Neural cell (in vitro differentiated cells): ENCODE measurements around the gene CFAP43. TPM values are rescaled to one million over a fixed set of nuclear protein-coding genes. Genes with fewer than 3 reads are reported as not detected.

Experiments
- H2AFZ ChIP-seq: fragments of 200-600, 300-800 bp; sonication (generic), shearing (Covaris generic); 2 replicates; pipeline ENCODE4 v1.6.0; 2014; ENCODE audit warnings: low read depth, mild to moderate bottlenecking, antibody characterized with exemption, low read length, moderate library complexity
- H3F3A ChIP-seq: fragments of 200-600 bp; shearing (Covaris generic); 2 replicates; pipeline ENCODE4 v1.6.1; 2016; ENCODE audit warnings: mild to moderate bottlenecking, moderate library complexity, mixed read lengths, antibody characterized with exemption, low read length; ENCODE audit not compliant: insufficient read depth, poor library complexity, severe bottlenecking
- H3K27ac ChIP-seq: fragments of 200-600, 300-800 bp; sonication (generic), shearing (Covaris generic); 2 replicates; pipeline ENCODE4 v1.5.1; 2014; ENCODE audit warnings: mild to moderate bottlenecking, low read length, moderate library complexity
- H3K27me3 ChIP-seq: fragments of 300-800, 200-600 bp; sonication (generic), shearing (Covaris generic); 2 replicates; pipeline ENCODE4 v1.6.0; 2014; ENCODE audit warnings: mild to moderate bottlenecking, low read depth, low read length, moderate library complexity; ENCODE audit not compliant: insufficient read depth
- H3K36me3 ChIP-seq: fragments of 300-800, 200-600 bp; sonication (generic), shearing (Covaris generic); 2 replicates; pipeline ENCODE4 v1.5.1; 2014; ENCODE audit warnings: mild to moderate bottlenecking, antibody characterized with exemption, low read length, moderate library complexity; ENCODE audit not compliant: insufficient read depth
- H3K4me2 ChIP-seq: fragments of 300-800, 200-600 bp; sonication (generic), shearing (Covaris generic); 2 replicates; pipeline ENCODE4 v1.6.0; 2014; ENCODE audit warnings: mild to moderate bottlenecking, low read length
- H3K4me3 ChIP-seq: fragments of 300-800, 200-600 bp; sonication (generic), shearing (Covaris generic); 2 replicates; pipeline ENCODE4 v1.5.1; 2014; ENCODE audit warnings: mild to moderate bottlenecking, low read length, moderate library complexity
- H3K79me2 ChIP-seq: fragments of 200-600 bp; shearing (Covaris generic); replicated peaks from 2 replicates; pipeline ENCODE4 v1.6.0; 2014; ENCODE audit warnings: mild to moderate bottlenecking, low read length, moderate library complexity; ENCODE audit not compliant: insufficient read depth
- H3K9ac ChIP-seq: fragments of 300-800, 200-600 bp; sonication (generic), shearing (Covaris generic); 2 replicates; pipeline ENCODE4 v1.6.1; 2016; ENCODE audit warnings: mild to moderate bottlenecking, low read length, mixed read lengths
- H3K9me2 ChIP-seq: fragments of 200-600 bp; shearing (Covaris generic); 2 replicates; pipeline ENCODE4 v1.6.1; 2016; ENCODE audit warnings: mild to moderate bottlenecking, low read length, mixed read lengths; ENCODE audit not compliant: insufficient read depth
- H3K9me3 ChIP-seq: fragments of 200-600, 300-800 bp; sonication (generic), shearing (Covaris generic); 2 replicates; pipeline ENCODE4 v1.6.1; 2016; ENCODE audit warnings: mild to moderate bottlenecking, mixed run types, low read length, moderate library complexity, mixed read lengths
- H4K20me1 ChIP-seq: fragments of 200-600 bp; shearing (Covaris generic); 2 replicates; pipeline ENCODE4 v1.6.1; 2016; ENCODE audit warnings: mild to moderate bottlenecking, mixed run types; ENCODE audit not compliant: insufficient read depth
- EP300 ChIP-seq: fragments of 450-650 bp; conservative IDR thresholded peaks from 2 replicates; pipeline ENCODE4 v1.6.1; 2014; ENCODE audit warnings: antibody characterized with exemption, mild to moderate bottlenecking, moderate library complexity; ENCODE audit not compliant: poor library complexity, severe bottlenecking
- EZH2 ChIP-seq: fragments of 200-600, 300-800 bp; shearing (Covaris generic), sonication (generic); IDR thresholded peaks from 2 replicates; pipeline ENCODE4 v1.6.1; 2014; ENCODE audit warnings: antibody characterized with exemption, low read length, borderline replicate concordance, mild to moderate bottlenecking; ENCODE audit not compliant: insufficient read depth, poor library complexity, severe bottlenecking
- MXI1 ChIP-seq: fragments of 450-650 bp; conservative IDR thresholded peaks from 2 replicates; pipeline ENCODE4 v1.6.1; 2014; ENCODE audit warnings: antibody characterized with exemption, mild to moderate bottlenecking; ENCODE audit not compliant: poor library complexity, severe bottlenecking
- POLR2AphosphoS5 ChIP-seq: IDR thresholded peaks from 2 replicates; pipeline ENCODE4 v1.6.1; 2012
- RAD21 ChIP-seq: fragments of 450-650 bp; conservative IDR thresholded peaks from 2 replicates; pipeline ENCODE4 v1.6.1; 2014; ENCODE audit warnings: antibody characterized with exemption, mild to moderate bottlenecking, moderate library complexity
- REST ChIP-seq: IDR thresholded peaks from 2 replicates; pipeline ENCODE4 v1.6.1; 2012; ENCODE audit warnings: borderline replicate concordance
- SMC3 ChIP-seq: fragments of 450-650 bp; conservative IDR thresholded peaks from 2 replicates; pipeline ENCODE4 v1.6.1; 2014; ENCODE audit warnings: antibody characterized with exemption, mild to moderate bottlenecking, moderate library complexity; ENCODE audit not compliant: poor library complexity
- TAF1 ChIP-seq: IDR thresholded peaks from 2 replicates; pipeline ENCODE4 v1.6.1; 2012; ENCODE audit warnings: low read depth
- polyA plus RNA-seq: library from polyadenylated mRNA; depleted of rRNA; stranded (reverse); fragments of >200 nt; gene quantifications from 2 replicates; pipeline ENCODE4 v1.2.3, GENCODE V29; 2014
- TF ChIP-seq, protein P1 (sequence below): fragments of 450-650 bp; IDR thresholded peaks from 2 replicates; pipeline ENCODE4 v1.5.1; 2014; ENCODE audit warnings: antibody characterized with exemption, mild to moderate bottlenecking, moderate library complexity; ENCODE audit not compliant: poor library complexity, severe bottlenecking

Gene CFAP43
- polyA plus RNA-seq, 1 donor from 2014 or later = 5.0 TPM

GRCh38 chr10:104120512-104120902, 111.7 kb downstream of the CFAP43 start:
- Histone ChIP-seq H3K9me2 (no peaks in the 10 kb centered on the region), H4K20me1 (no peaks in the 10 kb centered on the region), H3K27ac (no peak overlapping the region), H3K9ac (no peak overlapping the region), H3K36me3 (no peaks in the 10 kb centered on the region), H3K79me2 (no peaks in the 10 kb centered on the region), H2AFZ (no peak overlapping the region), H3K27me3 (no peaks in the 10 kb centered on the region), H3K9me3 (no peaks in the 10 kb centered on the region), H3K4me2 (peak overlapping the region; percentile 18), H3F3A (no peaks in the 10 kb centered on the region), H3K4me3 (peak overlapping the region; percentile 73)
- TF ChIP-seq REST = no peak
- no peak for TF ChIP-seq MXI1
- no peak for TF ChIP-seq RAD21
- TF ChIP-seq, protein P1, sequence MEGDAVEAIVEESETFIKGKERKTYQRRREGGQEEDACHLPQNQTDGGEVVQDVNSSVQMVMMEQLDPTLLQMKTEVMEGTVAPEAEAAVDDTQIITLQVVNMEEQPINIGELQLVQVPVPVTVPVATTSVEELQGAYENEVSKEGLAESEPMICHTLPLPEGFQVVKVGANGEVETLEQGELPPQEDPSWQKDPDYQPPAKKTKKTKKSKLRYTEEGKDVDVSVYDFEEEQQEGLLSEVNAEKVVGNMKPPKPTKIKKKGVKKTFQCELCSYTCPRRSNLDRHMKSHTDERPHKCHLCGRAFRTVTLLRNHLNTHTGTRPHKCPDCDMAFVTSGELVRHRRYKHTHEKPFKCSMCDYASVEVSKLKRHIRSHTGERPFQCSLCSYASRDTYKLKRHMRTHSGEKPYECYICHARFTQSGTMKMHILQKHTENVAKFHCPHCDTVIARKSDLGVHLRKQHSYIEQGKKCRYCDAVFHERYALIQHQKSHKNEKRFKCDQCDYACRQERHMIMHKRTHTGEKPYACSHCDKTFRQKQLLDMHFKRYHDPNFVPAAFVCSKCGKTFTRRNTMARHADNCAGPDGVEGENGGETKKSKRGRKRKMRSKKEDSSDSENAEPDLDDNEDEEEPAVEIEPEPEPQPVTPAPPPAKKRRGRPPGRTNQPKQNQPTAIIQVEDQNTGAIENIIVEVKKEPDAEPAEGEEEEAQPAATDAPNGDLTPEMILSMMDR = no peak
- no peak for TF ChIP-seq EZH2
- no peak for TF ChIP-seq TAF1
- no peak for TF ChIP-seq POLR2AphosphoS5
- TF ChIP-seq EP300 = no peak
- TF ChIP-seq SMC3 = no peak

- no peaks in the 10 kb centered on the region for H3K36me3 ChIP-seq
- no peaks in the 10 kb centered on the region for H3K9me3 ChIP-seq
- H3K27ac ChIP-seq = no peak overlapping the region
- H3K4me3 ChIP-seq = no peak overlapping the region
- H3K9me2 ChIP-seq = no peaks in the 10 kb centered on the region
- no peak overlapping the region for H3K4me2 ChIP-seq
- H2AFZ ChIP-seq = no peak overlapping the region
- H3K79me2 ChIP-seq = no peaks in the 10 kb centered on the region
- H3K27me3 ChIP-seq = no peaks in the 10 kb centered on the region
- H3K9ac ChIP-seq = no peak overlapping the region
- H3F3A ChIP-seq = no peaks in the 10 kb centered on the region
- no peaks in the 10 kb centered on the region for H4K20me1 ChIP-seq
- TF ChIP-seq, protein P1 = no peak
- TF ChIP-seq SMC3 = no peak
- no peak for TF ChIP-seq MXI1
- TF ChIP-seq TAF1 = no peak
- no peak for TF ChIP-seq POLR2AphosphoS5
- no peak for TF ChIP-seq EP300
- no peak for TF ChIP-seq EZH2
- no peak for TF ChIP-seq REST
- TF ChIP-seq RAD21 = no peak
Observed at GRCh38 chr10:104119996-104120395, 112.2 kb downstream of the CFAP43 start.
